ENCODE results near the gene MRPL52.

The MRPL52 gene

DNA sequence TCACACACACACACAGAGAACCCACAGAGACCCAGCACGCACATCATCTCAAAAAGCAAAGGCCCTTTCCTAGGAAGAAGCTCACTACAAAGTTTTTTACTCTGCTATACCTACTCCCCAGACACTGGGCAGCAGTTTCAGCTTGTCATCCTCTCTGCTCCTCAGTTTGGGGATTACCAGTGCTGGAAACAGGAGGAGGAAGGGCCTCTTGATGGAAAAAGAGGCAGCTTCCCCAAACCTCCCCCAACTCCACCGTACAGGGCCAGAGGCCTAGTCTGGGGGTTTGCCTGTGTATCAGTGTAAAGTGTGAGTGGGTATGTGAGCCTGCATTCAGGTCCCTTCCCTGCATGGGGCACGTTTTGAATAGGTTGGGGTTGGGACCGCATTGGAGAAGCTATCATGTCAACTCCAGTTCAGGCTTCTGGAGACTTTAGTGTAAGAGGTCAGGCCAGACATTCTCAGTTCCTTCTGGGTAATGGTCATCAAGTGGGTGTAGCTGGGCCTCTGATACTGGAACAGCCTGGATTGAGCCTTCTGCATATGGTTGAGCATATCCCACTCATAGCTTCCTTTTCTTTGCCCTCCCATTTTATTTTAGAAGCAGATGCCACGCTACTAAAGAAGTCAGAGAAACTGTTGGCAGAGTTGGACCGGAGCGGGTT lies 54.5 kb downstream of the MRPL52 start:
- Histone ChIP-seq H3K79me2 (ENCODE audit: insufficient read depth, low read length) (no peaks in the 10 kb centered on the region), H2AFZ (ENCODE audit: low read depth, low read length) (no peak overlapping the region), H3K4me1 (ENCODE audit: insufficient read depth, low read length) (no peaks in the 10 kb centered on the region), H4K20me1 (ENCODE audit: insufficient read depth, low read length) (peaks cover 15% of the 10 kb centered on the region; the same call in 1 of the 2 replicates), H3K4me3 (ENCODE audit: low read depth in 1 of 2, low read length in 2 of 2) (no peak overlapping the region), H3K27ac (ENCODE audit: low read length) (no peak overlapping the region), H3K4me2 (ENCODE audit: insufficient read depth, low read length) (no peak overlapping the region), H3K36me3 (ENCODE audit: insufficient read depth, low read length) (no peaks in the 10 kb centered on the region), H3K9ac (ENCODE audit: low read depth, low read length) (no peak overlapping the region), H3K9me3 (ENCODE audit: insufficient read depth, low read length, severe bottlenecking) (no peaks in the 10 kb centered on the region), H3K27me3 (ENCODE audit: insufficient read depth, low read length, poor library complexity) (peaks cover 63% of the 10 kb centered on the region)
- TF ChIP-seq, protein P1, sequence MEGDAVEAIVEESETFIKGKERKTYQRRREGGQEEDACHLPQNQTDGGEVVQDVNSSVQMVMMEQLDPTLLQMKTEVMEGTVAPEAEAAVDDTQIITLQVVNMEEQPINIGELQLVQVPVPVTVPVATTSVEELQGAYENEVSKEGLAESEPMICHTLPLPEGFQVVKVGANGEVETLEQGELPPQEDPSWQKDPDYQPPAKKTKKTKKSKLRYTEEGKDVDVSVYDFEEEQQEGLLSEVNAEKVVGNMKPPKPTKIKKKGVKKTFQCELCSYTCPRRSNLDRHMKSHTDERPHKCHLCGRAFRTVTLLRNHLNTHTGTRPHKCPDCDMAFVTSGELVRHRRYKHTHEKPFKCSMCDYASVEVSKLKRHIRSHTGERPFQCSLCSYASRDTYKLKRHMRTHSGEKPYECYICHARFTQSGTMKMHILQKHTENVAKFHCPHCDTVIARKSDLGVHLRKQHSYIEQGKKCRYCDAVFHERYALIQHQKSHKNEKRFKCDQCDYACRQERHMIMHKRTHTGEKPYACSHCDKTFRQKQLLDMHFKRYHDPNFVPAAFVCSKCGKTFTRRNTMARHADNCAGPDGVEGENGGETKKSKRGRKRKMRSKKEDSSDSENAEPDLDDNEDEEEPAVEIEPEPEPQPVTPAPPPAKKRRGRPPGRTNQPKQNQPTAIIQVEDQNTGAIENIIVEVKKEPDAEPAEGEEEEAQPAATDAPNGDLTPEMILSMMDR (IDR thresholded peaks at IDR 0.05; ENCODE audit: borderline replicate concordance, extremely low read depth, low read length, poor library complexity, severe bottlenecking): no peak
- TF ChIP-seq EZH2 (IDR thresholded peaks at IDR 0.05; ENCODE audit: borderline replicate concordance, low read depth, low read length, severe bottlenecking): no peak
- ATAC-seq (ENCODE audit: insufficient read depth, low read depth) (no peak), DNase-seq (no peak)
